K562 (cell line): ENCODE measurements around the gene SACS. TPM values are rescaled to one million over a fixed set of nuclear protein-coding genes. Genes with fewer than 3 reads are reported as not detected.

ENCODE experiments used
- ATAC-seq: fragments of 200-7000 bp; cut with Tn5 transposase; 3 replicates; pipeline ENCODE4 v1.9.1; 2020; ENCODE audit warnings: moderate library complexity
- BruUV-seq: library from RNA; stranded (reverse); fragments of 400-500 nt; replicated peaks from 2 replicates; lab custom pipeline; 2021; lab: Mats Ljungman, UMichigan
- CTCF ChIA-PET: fragments of 300-600 bp; formaldehyde crosslinking; extraction: SDS; loops from one replicate; lab custom pipeline; 2021; ENCODE audit warnings: low intra/inter-chr PET ratio; lab: Yijun Ruan, JAX
- POLR2A ChIA-PET: fragments of 300-600, 350-650 bp; sonication (Branson Sonifier 250); formaldehyde crosslinking; extraction: SDS; loops from one replicate; lab custom pipeline; 2021; ENCODE audit warnings: antibody characterized with exemption, inconsistent platforms; lab: Yijun Ruan, JAX
- DNase-seq, 4 experiments: peaks; one replicate each; pipeline versions ENCODE4 v3.0.0 to v3.0.0-alpha.2; 2011 to 2018; ENCODE audit warnings: low spot score in 3 of 4, mixed read lengths in 3 of 4; ENCODE audit errors: extremely low read depth in 1 of 4
- FAIRE-seq: peaks from 2 replicates; lab custom pipeline; 2011; peaks lifted over from hg19 to GRCh38; lab: Jason Lieb, UNC
- H2AFZ ChIP-seq: 2 replicates; pipeline ENCODE4 v1.6.0; 2011; ENCODE audit warnings: low read depth, low read length, control low read depth, inconsistent platforms
- H3K27ac ChIP-seq: fragments of 200-600 bp; 3 replicates; pipeline ENCODE4 v1.8.0; 2011; ENCODE audit warnings: low read depth, mild to moderate bottlenecking, control low read depth, inconsistent platforms, low read length, moderate library complexity, mixed read lengths; ENCODE audit errors: extremely low read depth
- H3K27me3 ChIP-seq, 2 experiments: fragments of 300-600 bp in 1 of 2; 2 replicates in 1 of 2; 3 replicates in 1 of 2; pipeline versions ENCODE4 v1.6.0 to v1.8.0; 2011; ENCODE audit warnings: inconsistent platforms in 2 of 2, low read length in 2 of 2, mild to moderate bottlenecking in 1 of 2, mixed read lengths in 1 of 2, moderate library complexity in 1 of 2; ENCODE audit not compliant: control insufficient read depth in 2 of 2, insufficient read depth in 2 of 2
- H3K36me3 ChIP-seq: fragments of 300-600 bp; 3 replicates; pipeline ENCODE4 v1.8.0; 2011; ENCODE audit warnings: mild to moderate bottlenecking, low read length, inconsistent platforms; ENCODE audit not compliant: control insufficient read depth, insufficient read depth
- H3K4me1 ChIP-seq, 2 experiments: fragments of 200-600 bp in 1 of 2; replicated peaks in 1 of 2; 2 replicates in 1 of 2; 3 replicates in 1 of 2; pipeline versions ENCODE4 v1.5.1 to v1.8.0; 2011; ENCODE audit warnings: inconsistent platforms in 2 of 2, low read length in 2 of 2, mild to moderate bottlenecking in 1 of 2, mixed read lengths in 1 of 2, moderate library complexity in 1 of 2; ENCODE audit not compliant: control insufficient read depth in 2 of 2, insufficient read depth in 2 of 2
- H3K4me2 ChIP-seq: 2 replicates; pipeline ENCODE4 v1.6.1; 2011; ENCODE audit warnings: low read length, control low read depth, inconsistent platforms, mixed read lengths; ENCODE audit not compliant: insufficient read depth
- H3K4me3 ChIP-seq: fragments of 200-600 bp; sonication (generic), shearing (Covaris generic); 2 replicates; pipeline ENCODE4 v1.5.1; 2016; ENCODE audit warnings: control low read depth, inconsistent platforms
- H3K79me2 ChIP-seq: fragments of 200-600 bp; 3 replicates; pipeline ENCODE4 v1.8.0; 2011; ENCODE audit warnings: low read length, inconsistent platforms; ENCODE audit not compliant: control insufficient read depth, insufficient read depth
- H3K9ac ChIP-seq, 2 experiments: 2 replicates each; pipeline versions ENCODE4 v1.6.0 to v1.6.1; 2011; ENCODE audit warnings: low read depth in 2 of 2, low read length in 2 of 2, control low read depth in 1 of 2, inconsistent platforms in 1 of 2, mild to moderate bottlenecking in 1 of 2, mixed read lengths in 1 of 2; ENCODE audit not compliant: insufficient read depth in 1 of 2
- H3K9me1 ChIP-seq: one replicate; pipeline ENCODE4 v1.6.0; 2011; ENCODE audit warnings: inconsistent platforms, mild to moderate bottlenecking, low read length, moderate library complexity; ENCODE audit not compliant: control insufficient read depth, insufficient read depth
- H3K9me3 ChIP-seq: replicated peaks from 2 replicates; pipeline ENCODE4 v1.5.1; 2011; ENCODE audit warnings: low read depth, low read length, inconsistent platforms; ENCODE audit not compliant: control insufficient read depth, insufficient read depth
- H4K20me1 ChIP-seq: replicated peaks from 2 replicates; pipeline ENCODE4 v1.6.1; 2011; ENCODE audit warnings: low read length, inconsistent platforms, mixed read lengths; ENCODE audit not compliant: control insufficient read depth, insufficient read depth
- L3MBTL2 ChIP-seq: fragments of 450-650 bp; IDR thresholded peaks from 2 replicates; pipeline ENCODE4 v1.6.1; 2016; ENCODE audit warnings: mild to moderate bottlenecking, moderate library complexity
- NR1H2 ChIP-seq: sonication (generic); formaldehyde crosslinking; IDR thresholded peaks from 2 replicates; pipeline ENCODE4 v1.4.0; 2020; ENCODE audit warnings: mild to moderate bottlenecking, missing genetic modification reagents
- RAD51 ChIP-seq: fragments of 450-650 bp; IDR thresholded peaks from 2 replicates; pipeline ENCODE4 v1.7.1; 2016; ENCODE audit warnings: low read depth, mild to moderate bottlenecking, borderline replicate concordance
- TBP ChIP-seq: optimal IDR thresholded peaks from 2 replicates; pipeline ENCODE3; 2011; ENCODE audit warnings: low read depth, low read length, improper control_type of control experiment
- ZNF830 ChIP-seq: fragments of 250-450 bp; sonication (Bioruptor Pico); IDR thresholded peaks from 2 replicates; pipeline ENCODE4 v1.5.0; 2021; ENCODE audit warnings: mild to moderate bottlenecking
- WGBS: fragments of 100-300 bp; shearing (Covaris generic); methylation state at CpG from one replicate; pipeline ENCODE4 v1.1.6; 2016; ENCODE audit warnings: low coverage, mixed read lengths; ENCODE audit not compliant: insufficient coverage; ENCODE audit errors: missing lambda C conversion rate; 5-methylcytosine and 5-hydroxymethylcytosine counted together
- in situ Hi-C: fragments of 300-500 bp; cut with MboI; formaldehyde crosslinking; loops from 4 replicates; pipeline ENCODE4 v1.15.0; 2018; ENCODE audit warnings: inconsistent platforms, mixed read lengths
- intact Hi-C: fragments of 100-400 bp; cut with micrococcal nuclease; formaldehyde crosslinking; loops from 2 replicates; pipeline ENCODE4 v1.14.2; 2022
- polyA plus RNA-seq, 8 experiments: library from polyadenylated mRNA; depleted of rRNA in 4 of 8; stranded (reverse) in 5 of 8; unstranded in 3 of 8; fragments of >200 nt; fragmentation: Nextera tagmentation in 2 of 8; fragmentation: Illumina TruSeq in 1 of 8; extraction: Ambion mirVana in 2 of 8; extraction: Trizol in 1 of 8; gene quantifications; 2 replicates each; pipeline versions ENCODE4 v1.2.1 to v1.2.3, GENCODE V29; 2011 to 2014; ENCODE audit warnings: inconsistent platforms in 1 of 8, missing spikeins in 1 of 8
- total RNA-seq, 7 experiments: library from RNA; depleted of rRNA in 6 of 7; stranded (reverse); fragments of >200 nt in 6 of 7; fragmentation: Illumina TruSeq in 2 of 7; extraction: Trizol in 2 of 7; gene quantifications; 2 replicates each; pipeline versions ENCODE4 v1.2.1 to v1.2.3, GENCODE V29; 2011 to 2021; ENCODE audit warnings: low replicate concordance in 1 of 7
- TF ChIP-seq, protein P1 (sequence below): sonication (generic); formaldehyde crosslinking; IDR thresholded peaks from 2 replicates; pipeline ENCODE4 v1.5.0; 2020; ENCODE audit warnings: missing genetic modification reagents
- TF ChIP-seq, protein P2 (sequence below): IDR thresholded peaks from 2 replicates; pipeline ENCODE4 v1.6.1; 2011; ENCODE audit warnings: borderline replicate concordance, low read depth, mild to moderate bottlenecking, moderate library complexity, low read length; ENCODE audit not compliant: insufficient read depth, poor library complexity, severe bottlenecking
- TF ChIP-seq, protein P3 (sequence below): sonication (generic); formaldehyde crosslinking; IDR thresholded peaks from 2 replicates; pipeline ENCODE4 v1.9.0; 2022; ENCODE audit warnings: mild to moderate bottlenecking, missing genetic modification reagents

The SACS gene
- total and polyA plus RNA-seq, 9 of the 15 experiments (the other 6 are each of a cell fraction or from before 2014, with no cell fraction given) = 4.7 to 28.2 (median 18.9) TPM

DNA sequence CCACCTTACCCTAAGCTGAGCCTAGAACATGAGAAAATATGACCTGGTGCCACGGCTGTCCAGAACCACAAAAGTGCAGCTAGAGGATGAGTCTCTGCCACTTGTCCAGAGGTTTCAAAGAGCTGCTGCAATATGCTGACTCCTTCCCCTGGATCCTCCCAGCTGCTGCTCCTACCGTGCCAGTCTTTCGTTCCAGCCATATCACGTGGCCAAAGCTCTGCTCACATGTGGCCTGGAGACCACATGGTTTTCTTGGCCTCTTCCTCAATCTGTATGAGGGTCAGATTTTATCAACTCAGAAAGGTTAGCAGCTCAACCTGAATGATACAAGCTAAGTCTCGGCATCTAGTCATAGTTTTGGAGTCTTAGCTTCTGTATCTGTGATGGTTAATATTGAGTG lies 3.2 kb upstream of the SACS start:
- BruUV-seq = no TSS peak
- H3K4me2 ChIP-seq = no peak overlapping the region
- intact Hi-C loops (no loop called here), in situ Hi-C loops (no loop called here)
- ChIA-PET CTCF (no interaction called here), POLR2A (interaction anchor here (0.6 kb wide), 1 partner anchor 239 kb away, joined by 3 read pairs; no protein-coding TSS in a partner anchor)
- H4K20me1 ChIP-seq = no peaks in the 10 kb centered on the region
- H3K9me3 ChIP-seq = no peaks in the 10 kb centered on the region
- H3K4me1 ChIP-seq = peaks cover 0 to 4% of the 10 kb centered on the region in 2 experiments; a peak in 2 of 5 replicates
- no peak for TF ChIP-seq TBP
- no peak for TF ChIP-seq NR1H2 (CRISPR knock-in tag)
- TF ChIP-seq, protein P1, sequence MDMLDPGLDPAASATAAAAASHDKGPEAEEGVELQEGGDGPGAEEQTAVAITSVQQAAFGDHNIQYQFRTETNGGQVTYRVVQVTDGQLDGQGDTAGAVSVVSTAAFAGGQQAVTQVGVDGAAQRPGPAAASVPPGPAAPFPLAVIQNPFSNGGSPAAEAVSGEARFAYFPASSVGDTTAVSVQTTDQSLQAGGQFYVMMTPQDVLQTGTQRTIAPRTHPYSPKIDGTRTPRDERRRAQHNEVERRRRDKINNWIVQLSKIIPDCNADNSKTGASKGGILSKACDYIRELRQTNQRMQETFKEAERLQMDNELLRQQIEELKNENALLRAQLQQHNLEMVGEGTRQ (CRISPR knock-in tag) = peak; percentile 45
- no peak for TF ChIP-seq ZNF830
- TF ChIP-seq, protein P2, sequence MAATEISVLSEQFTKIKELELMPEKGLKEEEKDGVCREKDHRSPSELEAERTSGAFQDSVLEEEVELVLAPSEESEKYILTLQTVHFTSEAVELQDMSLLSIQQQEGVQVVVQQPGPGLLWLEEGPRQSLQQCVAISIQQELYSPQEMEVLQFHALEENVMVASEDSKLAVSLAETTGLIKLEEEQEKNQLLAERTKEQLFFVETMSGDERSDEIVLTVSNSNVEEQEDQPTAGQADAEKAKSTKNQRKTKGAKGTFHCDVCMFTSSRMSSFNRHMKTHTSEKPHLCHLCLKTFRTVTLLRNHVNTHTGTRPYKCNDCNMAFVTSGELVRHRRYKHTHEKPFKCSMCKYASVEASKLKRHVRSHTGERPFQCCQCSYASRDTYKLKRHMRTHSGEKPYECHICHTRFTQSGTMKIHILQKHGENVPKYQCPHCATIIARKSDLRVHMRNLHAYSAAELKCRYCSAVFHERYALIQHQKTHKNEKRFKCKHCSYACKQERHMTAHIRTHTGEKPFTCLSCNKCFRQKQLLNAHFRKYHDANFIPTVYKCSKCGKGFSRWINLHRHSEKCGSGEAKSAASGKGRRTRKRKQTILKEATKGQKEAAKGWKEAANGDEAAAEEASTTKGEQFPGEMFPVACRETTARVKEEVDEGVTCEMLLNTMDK = no peak
- TF ChIP-seq, protein P3, sequence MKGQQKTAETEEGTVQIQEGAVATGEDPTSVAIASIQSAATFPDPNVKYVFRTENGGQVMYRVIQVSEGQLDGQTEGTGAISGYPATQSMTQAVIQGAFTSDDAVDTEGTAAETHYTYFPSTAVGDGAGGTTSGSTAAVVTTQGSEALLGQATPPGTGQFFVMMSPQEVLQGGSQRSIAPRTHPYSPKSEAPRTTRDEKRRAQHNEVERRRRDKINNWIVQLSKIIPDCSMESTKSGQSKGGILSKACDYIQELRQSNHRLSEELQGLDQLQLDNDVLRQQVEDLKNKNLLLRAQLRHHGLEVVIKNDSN (CRISPR knock-in tag) = peak; percentile 48
- peak; percentile 55 for TF ChIP-seq RAD51
- peak; percentile 35; the same call in 1 of the 2 replicates for TF ChIP-seq L3MBTL2
- ATAC-seq (no peak), FAIRE-seq (no peak), DNase-seq (no peak)
- peaks cover 2 to 18% of the 10 kb centered on the region in 2 experiments; a peak in 4 of 5 replicates for H3K27me3 ChIP-seq
- no peak overlapping the region for H3K9ac ChIP-seq
- WGBS = 0% methylated on average over 4 of the region's 5 CpGs
- H3K27ac ChIP-seq = no peak overlapping the region
- no peak overlapping the region for H3K4me3 ChIP-seq
- H3K9me1 ChIP-seq = no peaks in the 10 kb centered on the region
- no peaks in the 10 kb centered on the region for H3K36me3 ChIP-seq
- H3K79me2 ChIP-seq = no peaks in the 10 kb centered on the region
- H2AFZ ChIP-seq = no peak overlapping the region
